Psoas muscle (tissue), 8 donors: ENCODE results near the gene NFU1. TPM values are rescaled to one million over a fixed set of nuclear protein-coding genes. Genes with fewer than 3 reads are reported as not detected.
"Not testable (repeated sequence)": the region's sequence is repeated elsewhere in the genome, so short reads cannot be mapped to it uniquely, and the experiment has no call there.

Experiments
- ATAC-seq, 4 donors: fragments of 200-7000 bp; cut with Tn5 transposase; one replicate each; pipeline ENCODE4 v1.9.1; 2020; ENCODE audit warnings: moderate library complexity in 3 of 4, mild to moderate bottlenecking in 2 of 4
- DNase-seq, 2 donors: peaks; one replicate each; pipeline ENCODE4 v3.0.0-alpha.2; 2020
- H3K27ac ChIP-seq: fragments of 200-600 bp; one replicate; pipeline ENCODE4 v1.8.0; 2022
- H3K27me3 ChIP-seq, 3 donors: fragments of 200-600 bp in 1 of 3; one replicate each; pipeline versions ENCODE4 v1.6.1 to v1.8.0; 2013 to 2022; ENCODE audit warnings: low read length in 2 of 3, mild to moderate bottlenecking in 2 of 3, moderate library complexity in 1 of 3; ENCODE audit not compliant: insufficient read depth in 3 of 3
- H3K36me3 ChIP-seq, 2 donors: fragments of 200-600 bp in 1 of 2; one replicate each; pipeline versions ENCODE4 v1.6.1 to v1.8.0; 2013 to 2022; ENCODE audit warnings: low read depth in 1 of 2, mild to moderate bottlenecking in 1 of 2, moderate library complexity in 1 of 2; ENCODE audit not compliant: insufficient read depth in 1 of 2
- H3K4me1 ChIP-seq: fragments of 200-600 bp; one replicate; pipeline ENCODE4 v1.8.0; 2022
- H3K4me3 ChIP-seq: fragments of 200-600 bp; one replicate; pipeline ENCODE4 v1.8.0; 2022; ENCODE audit warnings: mild to moderate bottlenecking
- H3K9me3 ChIP-seq: fragments of 200-600 bp; one replicate; pipeline ENCODE4 v1.8.0; 2022
- WGBS, 3 donors: extraction: QIAGEN DNeasy Blood & Tissue Kit; methylation state at CpG; one replicate each; pipeline versions ENCODE4 v1.1.6 to v1.1.7; 2013; 5-methylcytosine and 5-hydroxymethylcytosine counted together
- intact Hi-C, 2 donors: fragments of 100-400 bp; cut with DNase I; formaldehyde crosslinking; loops; one replicate each; pipeline versions ENCODE4 v1.11.0 to v1.14.2; 2022
- polyA plus RNA-seq, 3 donors: library from polyadenylated mRNA; stranded (reverse); fragments of 200-250 nt; gene quantifications; one replicate each; pipeline ENCODE4 v1.2.3, GENCODE V29; 2013
- total RNA-seq, 4 donors: library from RNA; stranded (reverse); fragmentation: NEBNext Ultra II Directional in 2 of 4; extraction: Animal tissue kit (Norgen Biotek cat#: 25700) in 2 of 4; gene quantifications; one replicate each; pipeline versions ENCODE4 v1.2.1 to v1.2.4, GENCODE V29; 2021 to 2023
- TF ChIP-seq, protein P1 (sequence below): fragments of 200-600 bp; IDR thresholded peaks from one replicate; pipeline ENCODE4 v1.8.0; 2022; ENCODE audit warnings: antibody characterized with exemption
- donor health status: healthy with polysubstance abuse.
- donor health status: DM: no; HTN: no; CAD: no; lungs with moderate emphysema.
- donor health status: Bipolar disorder and iron deficiency.
- donor health status: healthy.
- donor health status: DM: yes; HTN: yes; CAD: no.
- donor health status: DM: no; HTN: no; CAD: no.
- donor health status: DM: no; HTN: no; CAD: no.
- donor health status: DM: yes; HTN: yes; CAD: no.

Gene NFU1
- total and polyA plus RNA-seq, 7 donors: 36.5 to 112 (median 83.4) TPM

- no peak for ATAC-seq
- no peak overlapping the region for H3K27ac ChIP-seq
- intact Hi-C loops: no loop called here
Observed at GRCh38 chr2:69422198-69422597, 15.0 kb downstream of the NFU1 start.

GRCh38 chr2:69419111-69419510 lies 18.1 kb downstream of the NFU1 start:
- H3K4me3 ChIP-seq, DNase-seq, H3K4me1 ChIP-seq, ATAC-seq, H3K27ac ChIP-seq, intact Hi-C loops, H3K9me3 ChIP-seq, H3K27me3 ChIP-seq: not testable (repeated sequence)
- WGBS, 3 donors: 79 to 89% (median 81%) methylated on average over 7 of the region's 7 CpGs
- peaks cover 0 to 92% of the 10 kb centered on the region in 2 donors for H3K36me3 ChIP-seq

More at GRCh38 chr2:69422198-69422597, 15.0 kb downstream of the NFU1 start:
- Histone ChIP-seq H3K4me3 (no peak overlapping the region), H3K9me3 (no peaks in the 10 kb centered on the region), H3K4me1 (no peaks in the 10 kb centered on the region), H3K27me3 (no peaks in the 10 kb centered on the region), H3K36me3 (peaks cover 0 to 81% of the 10 kb centered on the region in 2 donors)
- DNase-seq: no peak
- TF ChIP-seq, protein P1, sequence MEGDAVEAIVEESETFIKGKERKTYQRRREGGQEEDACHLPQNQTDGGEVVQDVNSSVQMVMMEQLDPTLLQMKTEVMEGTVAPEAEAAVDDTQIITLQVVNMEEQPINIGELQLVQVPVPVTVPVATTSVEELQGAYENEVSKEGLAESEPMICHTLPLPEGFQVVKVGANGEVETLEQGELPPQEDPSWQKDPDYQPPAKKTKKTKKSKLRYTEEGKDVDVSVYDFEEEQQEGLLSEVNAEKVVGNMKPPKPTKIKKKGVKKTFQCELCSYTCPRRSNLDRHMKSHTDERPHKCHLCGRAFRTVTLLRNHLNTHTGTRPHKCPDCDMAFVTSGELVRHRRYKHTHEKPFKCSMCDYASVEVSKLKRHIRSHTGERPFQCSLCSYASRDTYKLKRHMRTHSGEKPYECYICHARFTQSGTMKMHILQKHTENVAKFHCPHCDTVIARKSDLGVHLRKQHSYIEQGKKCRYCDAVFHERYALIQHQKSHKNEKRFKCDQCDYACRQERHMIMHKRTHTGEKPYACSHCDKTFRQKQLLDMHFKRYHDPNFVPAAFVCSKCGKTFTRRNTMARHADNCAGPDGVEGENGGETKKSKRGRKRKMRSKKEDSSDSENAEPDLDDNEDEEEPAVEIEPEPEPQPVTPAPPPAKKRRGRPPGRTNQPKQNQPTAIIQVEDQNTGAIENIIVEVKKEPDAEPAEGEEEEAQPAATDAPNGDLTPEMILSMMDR: no peak

GRCh38 chr2:69416147-69416546 lies 21.1 kb downstream of the NFU1 start:
- intact Hi-C loops: no loop called here
- H3K4me1 ChIP-seq: no peaks in the 10 kb centered on the region
- no peak overlapping the region for H3K27ac ChIP-seq
- ATAC-seq (no peak), DNase-seq (no peak)
- TF ChIP-seq, protein P1: no peak
- H3K4me3 ChIP-seq: no peak overlapping the region
- 82 to 85% (median 83%) methylated on average over 1 of the region's 1 CpG for WGBS, 3 donors
- H3K9me3 ChIP-seq: no peaks in the 10 kb centered on the region
- H3K27me3 ChIP-seq: no peaks in the 10 kb centered on the region
- peaks cover 0 to 99% of the 10 kb centered on the region in 2 donors for H3K36me3 ChIP-seq

- Histone ChIP-seq H3K4me1 (no peaks in the 10 kb centered on the region), H3K36me3 (peaks cover 4 to 84% of the 10 kb centered on the region in 2 donors), H3K27me3 (no peaks in the 10 kb centered on the region), H3K9me3 (no peaks in the 10 kb centered on the region), H3K27ac (no peak overlapping the region), H3K4me3 (no peak overlapping the region)
- TF ChIP-seq, protein P1: no peak
- intact Hi-C loops: no loop called here
- ATAC-seq (no peak), DNase-seq (no peak)
Observed at GRCh38 chr2:69411120-69411519, 26.1 kb downstream of the NFU1 start.

DNA sequence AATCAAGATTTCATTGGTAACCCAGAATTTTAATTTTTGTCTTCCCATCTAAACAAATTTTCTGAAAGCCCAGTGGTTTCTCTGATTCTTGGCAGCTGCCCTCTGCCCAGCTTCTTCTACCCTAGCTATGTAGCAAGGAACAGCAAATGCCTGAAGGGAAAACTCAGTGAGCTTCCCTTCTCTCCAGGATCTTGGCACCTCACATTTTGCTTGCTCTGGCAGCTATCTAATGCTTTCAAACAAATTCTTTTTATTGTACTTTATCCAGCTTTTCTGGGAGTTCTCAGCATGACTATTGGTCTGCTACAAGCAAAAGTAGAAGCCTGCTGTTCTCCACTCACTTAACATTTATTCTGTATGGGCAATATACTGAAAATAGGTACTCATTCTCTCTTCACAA lies 31.9 kb downstream of the NFU1 start:
- ATAC-seq: no peak
- intact Hi-C loops: no loop called here
- Histone ChIP-seq H3K27ac (no peak overlapping the region), H3K4me1 (no peaks in the 10 kb centered on the region), H3K36me3 (peaks cover 4 to 79% of the 10 kb centered on the region in 2 donors), H3K9me3 (no peaks in the 10 kb centered on the region), H3K27me3 (no peaks in the 10 kb centered on the region), H3K4me3 (no peak overlapping the region)
- no peak for DNase-seq
- TF ChIP-seq, protein P1: no peak
